H1 (cell line): Measurements from ENCODE around the gene CAPN15. TPM values are rescaled to one million over a fixed set of nuclear protein-coding genes. Genes with fewer than 3 reads are reported as not detected.

Experiments
- CTCF ChIA-PET: fragments of 300-600 bp; sonication (Branson Sonifier 250); formaldehyde crosslinking; loops from one replicate; lab custom pipeline; 2021; ENCODE audit not compliant: partially characterized antibody; lab: Charles Lee
- POLR2A ChIA-PET: fragments of 300-600 bp; sonication (Branson Sonifier 250); formaldehyde crosslinking; loops from one replicate; lab custom pipeline; 2021; ENCODE audit warnings: inconsistent platforms; ENCODE audit not compliant: partially characterized antibody; lab: Charles Lee
- DNase-seq, 2 experiments: peaks; one replicate each; pipeline versions ENCODE4 v3.0.0 to v3.0.0-alpha.2; 2010 to 2022; ENCODE audit warnings: low spot score in 2 of 2, low read depth in 1 of 2, mixed read lengths in 1 of 2
- FAIRE-seq: peaks from 2 replicates; lab custom pipeline; 2011; peaks lifted over from hg19 to GRCh38; lab: Jason Lieb, UNC
- H2AFZ ChIP-seq: 2 replicates; pipeline ENCODE4 v1.8.1; 2012; ENCODE audit warnings: low read length, inconsistent platforms
- H2AK5ac ChIP-seq: 2 replicates; pipeline ENCODE4 v1.6.1; 2013; ENCODE audit warnings: low read depth, low read length
- H2BK120ac ChIP-seq: replicated peaks from 2 replicates; pipeline ENCODE3; 2013; ENCODE audit warnings: low read depth, low read length, inconsistent platforms
- H2BK12ac ChIP-seq: 2 replicates; pipeline ENCODE4 v1.6.1; 2013; ENCODE audit warnings: low read depth, low read length
- H2BK15ac ChIP-seq: 2 replicates; pipeline ENCODE4 v1.6.1; 2013; ENCODE audit warnings: low read length
- H2BK20ac ChIP-seq: 2 replicates; pipeline ENCODE4 v1.6.1; 2013; ENCODE audit warnings: low read length
- H2BK5ac ChIP-seq: 2 replicates; pipeline ENCODE4 v1.6.1; 2013; ENCODE audit warnings: low read depth, low read length
- H3K14ac ChIP-seq: 2 replicates; pipeline ENCODE4 v1.6.1; 2013; ENCODE audit warnings: inconsistent platforms; ENCODE audit not compliant: insufficient read length
- H3K18ac ChIP-seq: 2 replicates; pipeline ENCODE4 v1.6.1; 2013; ENCODE audit warnings: low read length; ENCODE audit errors: extremely low read depth
- H3K23ac ChIP-seq: 2 replicates; pipeline ENCODE4 v1.6.1; 2013; ENCODE audit warnings: inconsistent platforms; ENCODE audit not compliant: insufficient read length
- H3K23me2 ChIP-seq: 2 replicates; pipeline ENCODE4 v1.6.1; 2013; ENCODE audit warnings: low read depth, low read length
- H3K27ac ChIP-seq: 2 replicates; pipeline ENCODE4 v1.6.1; 2011; ENCODE audit warnings: low read depth, low read length, inconsistent platforms
- H3K27me3 ChIP-seq, 4 experiments: replicated peaks in 1 of 4; 1 replicate in 1 of 4; 2 replicates in 3 of 4; pipeline versions ENCODE4 v1.6.1 to v1.8.1; 2011 to 2013; ENCODE audit warnings: low read length in 3 of 4, mild to moderate bottlenecking in 3 of 4, inconsistent platforms in 2 of 4, mixed read lengths in 2 of 4, moderate library complexity in 1 of 4; ENCODE audit not compliant: control insufficient read depth in 3 of 4, insufficient read depth in 3 of 4; ENCODE audit errors: extremely low read depth in 1 of 4
- H3K36me3 ChIP-seq, 4 experiments: 2 replicates each; pipeline versions ENCODE4 v1.6.1 to v1.8.1; 2011 to 2013; ENCODE audit warnings: mild to moderate bottlenecking in 4 of 4, low read length in 3 of 4, moderate library complexity in 2 of 4, control low read depth in 1 of 4, inconsistent platforms in 1 of 4; ENCODE audit not compliant: insufficient read depth in 4 of 4, control insufficient read depth in 2 of 4
- H3K4ac ChIP-seq: replicated peaks from 2 replicates; pipeline ENCODE3; 2013; ENCODE audit warnings: low read length, low read depth, mixed read lengths, inconsistent platforms; ENCODE audit not compliant: insufficient read length
- H3K4me1 ChIP-seq, 4 experiments: replicated peaks in 1 of 4; 1 replicate in 1 of 4; 2 replicates in 3 of 4; pipeline versions ENCODE4 v1.6.1 to v1.8.1; 2011 to 2013; ENCODE audit warnings: low read length in 3 of 4, inconsistent platforms in 2 of 4, mixed read lengths in 1 of 4; ENCODE audit not compliant: insufficient read depth in 4 of 4, control insufficient read depth in 3 of 4
- H3K4me2 ChIP-seq, 2 experiments: 2 replicates each; pipeline versions ENCODE4 v1.6.1 to v1.8.1; 2011 to 2013; ENCODE audit warnings: low read depth in 2 of 2, low read length in 2 of 2, control low read depth in 1 of 2, inconsistent platforms in 1 of 2, mild to moderate bottlenecking in 1 of 2; ENCODE audit not compliant: insufficient read depth in 1 of 2
- H3K4me3 ChIP-seq, 4 experiments: fragments of 200-600, 300-600 bp in 1 of 4; sonication (generic), shearing (Covaris generic), sonication (Bioruptor Twin) in 1 of 4; 2 replicates each; pipeline versions ENCODE4 v1.5.1 to v1.8.1; 2011 to 2016; ENCODE audit warnings: low read length in 4 of 4, low read depth in 3 of 4, control low read depth in 2 of 4, inconsistent platforms in 2 of 4, mild to moderate bottlenecking in 2 of 4, mixed read lengths in 1 of 4, moderate library complexity in 1 of 4; ENCODE audit not compliant: insufficient read depth in 2 of 4; ENCODE audit errors: extremely low read depth in 1 of 4
- H3K56ac ChIP-seq: replicated peaks from 2 replicates; pipeline ENCODE3; 2013; ENCODE audit warnings: low read depth, mild to moderate bottlenecking, mixed read lengths, low read length, inconsistent platforms; ENCODE audit not compliant: insufficient read length
- H3K79me1 ChIP-seq: 2 replicates; pipeline ENCODE4 v1.6.1; 2013; ENCODE audit warnings: low read depth, low read length, control low read depth
- H3K79me2 ChIP-seq, 2 experiments: 2 replicates each; pipeline versions ENCODE4 v1.6.1 to v1.8.1; 2012 to 2013; ENCODE audit warnings: low read length in 2 of 2, mild to moderate bottlenecking in 2 of 2, inconsistent platforms in 1 of 2; ENCODE audit not compliant: insufficient read depth in 2 of 2, control insufficient read depth in 1 of 2
- H3K9ac ChIP-seq, 4 experiments: replicated peaks in 1 of 4; 1 replicate in 1 of 4; 2 replicates in 3 of 4; pipeline versions ENCODE4 v1.6.1 to v1.8.1; 2011 to 2013; ENCODE audit warnings: low read depth in 3 of 4, low read length in 3 of 4, control low read depth in 2 of 4, mild to moderate bottlenecking in 2 of 4, moderate library complexity in 2 of 4, inconsistent platforms in 1 of 4; ENCODE audit errors: extremely low read depth in 1 of 4
- H3K9me3 ChIP-seq, 2 experiments: 2 replicates each; pipeline versions ENCODE4 v1.6.1 to v1.8.1; 2012 to 2013; ENCODE audit warnings: mild to moderate bottlenecking in 2 of 2, moderate library complexity in 2 of 2, control low read depth in 1 of 2, inconsistent platforms in 1 of 2, low read depth in 1 of 2, low read length in 1 of 2, mixed read lengths in 1 of 2; ENCODE audit not compliant: insufficient read depth in 2 of 2
- H4K20me1 ChIP-seq, 2 experiments: replicated peaks in 1 of 2; 2 replicates each; pipeline versions ENCODE3 to v1.8.1; 2011 to 2013; ENCODE audit warnings: inconsistent platforms in 2 of 2, low read length in 2 of 2, mild to moderate bottlenecking in 1 of 2; ENCODE audit not compliant: insufficient read depth in 2 of 2, control insufficient read depth in 1 of 2
- H4K5ac ChIP-seq: 2 replicates; pipeline ENCODE4 v1.6.1; 2013; ENCODE audit warnings: low read length, low read depth, mixed read lengths, inconsistent platforms; ENCODE audit not compliant: insufficient read length
- H4K8ac ChIP-seq: 2 replicates; pipeline ENCODE4 v1.8.0; 2013; ENCODE audit warnings: mild to moderate bottlenecking, moderate library complexity, low read length, inconsistent platforms; ENCODE audit not compliant: insufficient read depth; ENCODE audit errors: extremely low read depth
- H4K91ac ChIP-seq: replicated peaks from 2 replicates; pipeline ENCODE3; 2013; ENCODE audit warnings: low read length, mixed read lengths, inconsistent platforms; ENCODE audit not compliant: insufficient read length
- CREB1 ChIP-seq: IDR thresholded peaks from 2 replicates; pipeline ENCODE4 v1.6.1; 2012; ENCODE audit warnings: inconsistent platforms
- CTBP2 ChIP-seq: IDR thresholded peaks from 2 replicates; pipeline ENCODE4 v1.7.0; 2011; ENCODE audit warnings: borderline replicate concordance, mild to moderate bottlenecking, moderate library complexity, mixed read lengths, low read length; ENCODE audit not compliant: insufficient read depth, insufficient read length
- EP300 ChIP-seq, 2 experiments: IDR thresholded peaks; 1 replicate in 1 of 2; 2 replicates in 1 of 2; pipeline ENCODE4 v1.6.1; 2011 to 2012; ENCODE audit warnings: low read depth in 2 of 2, low read length in 2 of 2, mild to moderate bottlenecking in 2 of 2, borderline replicate concordance in 1 of 2, inconsistent platforms in 1 of 2, moderate library complexity in 1 of 2
- EZH2 ChIP-seq: fragments of 200-600 bp; sonication (generic); IDR thresholded peaks from 2 replicates; pipeline ENCODE4 v1.7.1; 2012; ENCODE audit warnings: low read depth, mild to moderate bottlenecking, moderate library complexity, low read length, inconsistent platforms; ENCODE audit not compliant: severe bottlenecking
- KDM5A ChIP-seq: fragments of 200-600 bp; IDR thresholded peaks from 2 replicates; pipeline ENCODE4 v1.7.1; 2012; ENCODE audit warnings: mild to moderate bottlenecking, low read length, inconsistent platforms, mixed read lengths
- POLR2A ChIP-seq, 2 experiments: IDR thresholded peaks; 1 replicate in 1 of 2; 2 replicates in 1 of 2; pipeline ENCODE4 v1.6.1; 2011; ENCODE audit warnings: low read depth in 2 of 2, low read length in 2 of 2, mild to moderate bottlenecking in 2 of 2; ENCODE audit errors: control extremely low read depth in 1 of 2
- RXRA ChIP-seq: IDR thresholded peaks from 2 replicates; pipeline ENCODE4 v1.6.1; 2011; ENCODE audit warnings: low read depth, mild to moderate bottlenecking, low read length, moderate library complexity; ENCODE audit not compliant: insufficient read depth
- SRF ChIP-seq: IDR thresholded peaks from 2 replicates; pipeline ENCODE4 v1.6.1; 2011; ENCODE audit warnings: mild to moderate bottlenecking, low read depth, low read length, moderate library complexity
- TCF12 ChIP-seq: IDR thresholded peaks from 2 replicates; pipeline ENCODE4 v1.6.1; 2011; ENCODE audit warnings: low read depth, mild to moderate bottlenecking, low read length
- WGBS, 2 experiments: shearing (Covaris generic) in 1 of 2; methylation state at CpG; one replicate each; pipeline versions ENCODE4 v1.1.6 to v1.1.7; 2013 to 2015; ENCODE audit warnings: low lambda C conversion rate in 2 of 2, mixed read lengths in 2 of 2, inconsistent platforms in 1 of 2, low coverage in 1 of 2, missing lambda C conversion rate in 1 of 2; ENCODE audit not compliant: insufficient replicate concordance in 2 of 2, insufficient coverage in 1 of 2, insufficient read length in 1 of 2; ENCODE audit errors: extremely low coverage in 1 of 2, missing lambda C conversion rate in 1 of 2; 5-methylcytosine and 5-hydroxymethylcytosine counted together
- polyA plus RNA-seq, 7 experiments: library from polyadenylated mRNA; depleted of rRNA in 3 of 7; stranded (reverse) in 5 of 7; unstranded in 2 of 7; fragments of >200 nt in 5 of 7; fragments of 200-250 nt in 2 of 7; gene quantifications; 1 replicate in 5 of 7; 2 replicates in 1 of 7; 4 replicates in 1 of 7; pipeline versions ENCODE4 v1.2.1 to v1.2.3, GENCODE V29; 2011 to 2013; ENCODE audit warnings: missing spikeins in 2 of 7, mixed read lengths in 2 of 7
- total RNA-seq: library from RNA; stranded (reverse); fragmentation: NEBNext Ultra II Directional; extraction: Animal tissue kit (Norgen Biotek cat#: 25700); gene quantifications from 2 replicates; pipeline ENCODE4 v1.2.1, GENCODE V29; 2021

Gene CAPN15
- total and polyA plus RNA-seq, 2 of the 8 experiments (the other 6 are each of a cell fraction or from before 2014, with no cell fraction given), result 38.9 to 76.9 TPM

DNA sequence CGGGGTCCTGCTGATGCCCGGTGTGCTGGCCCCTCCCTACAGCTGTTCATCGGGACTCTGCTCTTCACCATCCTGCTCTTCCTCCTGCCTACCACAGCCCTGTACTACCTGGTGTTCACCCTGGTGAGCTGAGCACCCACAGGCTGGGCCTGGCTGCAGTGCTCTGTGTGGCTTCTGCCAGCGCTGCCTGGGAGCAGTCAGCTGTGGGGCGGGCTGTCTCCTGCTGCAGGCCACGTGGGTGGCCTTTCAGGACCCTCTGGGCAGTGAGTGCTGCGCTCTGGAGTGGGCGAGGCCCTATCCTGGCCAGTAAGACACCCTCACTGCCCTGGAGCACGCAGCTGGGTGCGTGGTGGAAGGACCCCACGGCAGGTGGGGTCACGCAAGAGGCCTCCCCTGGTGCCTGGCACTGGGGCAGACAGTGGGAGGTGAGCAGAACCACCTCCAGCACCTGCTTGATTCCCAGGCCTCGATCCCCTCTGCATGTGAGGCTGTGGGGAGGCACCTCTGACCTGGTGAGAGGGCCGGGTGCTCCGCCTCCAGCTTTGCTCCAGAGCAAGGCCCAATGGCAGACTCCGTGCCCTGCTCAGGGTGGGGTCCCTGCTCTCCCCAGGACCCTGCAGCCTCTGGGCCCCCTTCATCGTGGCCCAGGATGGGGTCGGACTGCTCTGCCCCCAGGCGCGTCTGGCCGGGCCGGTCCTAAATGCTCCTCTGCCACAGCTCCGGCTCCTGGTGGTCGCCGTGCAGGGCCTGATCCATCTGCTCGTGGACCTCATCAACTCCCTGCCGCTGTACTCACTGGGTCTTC lies 52.8 kb downstream of the CAPN15 start:
- DNase-seq, result no peak
- no peak overlapping the region for H3K4me2 ChIP-seq
- H3K79me2 ChIP-seq, result no peaks in the 10 kb centered on the region
- H3K79me1 ChIP-seq, result no peaks in the 10 kb centered on the region
- no peak for FAIRE-seq
- H4K91ac ChIP-seq, result peak overlapping the region; percentile 19
- no peak overlapping the region for H3K4me3 ChIP-seq
- TF ChIP-seq POLR2A (IDR thresholded peaks at IDR 0.05; ENCODE audit: control extremely low read depth in 1 of 2, low read depth in 2 of 2, low read length in 2 of 2) (no peak), EP300 (IDR thresholded peaks at IDR 0.05; ENCODE audit: borderline replicate concordance in 1 of 2, low read depth in 2 of 2, low read length in 2 of 2) (no peak), CTBP2 (no peak), KDM5A (no peak), SRF (no peak), EZH2 (no peak), RXRA (no peak), TCF12 (no peak), CREB1 (no peak)
- H3K9me3 ChIP-seq, result no peaks in the 10 kb centered on the region
- H2BK12ac ChIP-seq, result no peak overlapping the region
- no peak overlapping the region for H3K23ac ChIP-seq
- peak overlapping the region; percentile 33 for H3K4ac ChIP-seq
- no peak overlapping the region for H4K5ac ChIP-seq
- H2BK20ac ChIP-seq, result no peak overlapping the region
- H3K23me2 ChIP-seq, result peaks cover 2% of the 10 kb centered on the region; the same call in 1 of the 2 replicates
- POLR2A ChIA-PET, result interaction anchor here (0.5 to 7.9 kb wide), 10 partner anchors 8 to 197 kb away, joined by 3 to 58 read pairs (median 4); partner anchors contain the start of genes NHLRC4, PIGQ, RAB40C and WDR90
- H3K56ac ChIP-seq, result no peak overlapping the region
- peaks cover 0 to 21% (median 16%) of the 10 kb centered on the region in 4 experiments; a peak in 6 of 7 replicates for H3K4me1 ChIP-seq
- no peak overlapping the region for H2BK120ac ChIP-seq
- no peak overlapping the region for H3K18ac ChIP-seq
- peak overlapping the region; percentile 72 for H4K8ac ChIP-seq
- no peak overlapping the region for H3K27ac ChIP-seq
- 89% methylated on average over 23 of the region's 27 CpGs; no CpG with 5 or more reads in 1 of the 2 experiments for WGBS, 2 experiments
- H3K14ac ChIP-seq, result no peak overlapping the region
- CTCF ChIA-PET, result interaction anchor here (0.6 to 5.4 kb wide), 14 partner anchors 8 to 303 kb away, joined by 3 to 35 read pairs (median 6); partner anchors contain the start of gene WDR90
- no peak overlapping the region for H3K9ac ChIP-seq
- no peak overlapping the region for H2AFZ ChIP-seq
- H2BK5ac ChIP-seq, result no peak overlapping the region
- peak overlapping the region; percentile 21; the same call in 1 of the 2 replicates for H2AK5ac ChIP-seq
- peaks cover 0 to 4% (median under 1%) of the 10 kb centered on the region in 4 experiments; a peak in 4 of 7 replicates for H3K27me3 ChIP-seq
- H3K36me3 ChIP-seq, result peaks cover 0 to 5% (median 0%) of the 10 kb centered on the region in 4 experiments; a peak in 1 of 8 replicates
- H2BK15ac ChIP-seq, result no peak overlapping the region
- H4K20me1 ChIP-seq, result peaks cover 0 to 13% of the 10 kb centered on the region in 2 experiments
